ENCODE measurements around the gene EOLA2.
"Not testable (repeated sequence)": the region's sequence is repeated elsewhere in the genome, so short reads cannot be mapped to it uniquely, and the experiment has no call there.

DNA sequence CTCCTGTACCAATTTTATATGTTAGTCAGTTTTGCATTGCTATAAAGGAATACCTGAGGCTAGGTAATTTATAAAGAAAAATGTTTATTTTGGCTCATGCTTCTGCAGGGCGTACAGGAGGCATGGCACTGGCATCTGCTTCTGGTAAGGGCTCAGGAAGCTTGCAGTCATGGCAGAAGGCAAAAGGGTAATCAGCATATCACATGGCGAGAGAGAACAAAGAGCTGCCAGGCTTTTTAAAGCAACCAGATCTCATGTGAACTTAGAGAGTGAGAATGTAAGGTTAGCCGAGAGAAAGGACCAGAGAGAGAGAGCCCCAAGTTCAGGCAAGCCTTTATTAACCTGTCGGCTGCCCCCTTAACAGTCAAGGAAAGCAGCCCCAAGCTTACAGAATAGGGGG lies 14.5 kb downstream of the EOLA2 start:
- TF ChIP-seq, protein P1, sequence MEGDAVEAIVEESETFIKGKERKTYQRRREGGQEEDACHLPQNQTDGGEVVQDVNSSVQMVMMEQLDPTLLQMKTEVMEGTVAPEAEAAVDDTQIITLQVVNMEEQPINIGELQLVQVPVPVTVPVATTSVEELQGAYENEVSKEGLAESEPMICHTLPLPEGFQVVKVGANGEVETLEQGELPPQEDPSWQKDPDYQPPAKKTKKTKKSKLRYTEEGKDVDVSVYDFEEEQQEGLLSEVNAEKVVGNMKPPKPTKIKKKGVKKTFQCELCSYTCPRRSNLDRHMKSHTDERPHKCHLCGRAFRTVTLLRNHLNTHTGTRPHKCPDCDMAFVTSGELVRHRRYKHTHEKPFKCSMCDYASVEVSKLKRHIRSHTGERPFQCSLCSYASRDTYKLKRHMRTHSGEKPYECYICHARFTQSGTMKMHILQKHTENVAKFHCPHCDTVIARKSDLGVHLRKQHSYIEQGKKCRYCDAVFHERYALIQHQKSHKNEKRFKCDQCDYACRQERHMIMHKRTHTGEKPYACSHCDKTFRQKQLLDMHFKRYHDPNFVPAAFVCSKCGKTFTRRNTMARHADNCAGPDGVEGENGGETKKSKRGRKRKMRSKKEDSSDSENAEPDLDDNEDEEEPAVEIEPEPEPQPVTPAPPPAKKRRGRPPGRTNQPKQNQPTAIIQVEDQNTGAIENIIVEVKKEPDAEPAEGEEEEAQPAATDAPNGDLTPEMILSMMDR (IDR thresholded peaks at IDR 0.05) = not testable (repeated sequence)
- TF ChIP-seq ZNF302 (CRISPR knock-in tag; IDR thresholded peaks at IDR 0.05); ZSCAN20 (CRISPR knock-in tag; IDR thresholded peaks at IDR 0.05); CEBPB (IDR thresholded peaks at IDR 0.05); POLR2A (IDR thresholded peaks at IDR 0.05; ENCODE audit: low read length); ZFP36 (IDR thresholded peaks at IDR 0.05; ENCODE audit: borderline replicate concordance, partially characterized antibody): not testable (repeated sequence)
- TF ChIP-seq, protein P2, sequence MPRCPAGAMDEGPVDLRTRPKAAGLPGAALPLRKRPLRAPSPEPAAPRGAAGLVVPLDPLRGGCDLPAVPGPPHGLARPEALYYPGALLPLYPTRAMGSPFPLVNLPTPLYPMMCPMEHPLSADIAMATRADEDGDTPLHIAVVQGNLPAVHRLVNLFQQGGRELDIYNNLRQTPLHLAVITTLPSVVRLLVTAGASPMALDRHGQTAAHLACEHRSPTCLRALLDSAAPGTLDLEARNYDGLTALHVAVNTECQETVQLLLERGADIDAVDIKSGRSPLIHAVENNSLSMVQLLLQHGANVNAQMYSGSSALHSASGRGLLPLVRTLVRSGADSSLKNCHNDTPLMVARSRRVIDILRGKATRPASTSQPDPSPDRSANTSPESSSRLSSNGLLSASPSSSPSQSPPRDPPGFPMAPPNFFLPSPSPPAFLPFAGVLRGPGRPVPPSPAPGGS (IDR thresholded peaks at IDR 0.05) = not testable (repeated sequence)
- TF ChIP-seq, protein P3, sequence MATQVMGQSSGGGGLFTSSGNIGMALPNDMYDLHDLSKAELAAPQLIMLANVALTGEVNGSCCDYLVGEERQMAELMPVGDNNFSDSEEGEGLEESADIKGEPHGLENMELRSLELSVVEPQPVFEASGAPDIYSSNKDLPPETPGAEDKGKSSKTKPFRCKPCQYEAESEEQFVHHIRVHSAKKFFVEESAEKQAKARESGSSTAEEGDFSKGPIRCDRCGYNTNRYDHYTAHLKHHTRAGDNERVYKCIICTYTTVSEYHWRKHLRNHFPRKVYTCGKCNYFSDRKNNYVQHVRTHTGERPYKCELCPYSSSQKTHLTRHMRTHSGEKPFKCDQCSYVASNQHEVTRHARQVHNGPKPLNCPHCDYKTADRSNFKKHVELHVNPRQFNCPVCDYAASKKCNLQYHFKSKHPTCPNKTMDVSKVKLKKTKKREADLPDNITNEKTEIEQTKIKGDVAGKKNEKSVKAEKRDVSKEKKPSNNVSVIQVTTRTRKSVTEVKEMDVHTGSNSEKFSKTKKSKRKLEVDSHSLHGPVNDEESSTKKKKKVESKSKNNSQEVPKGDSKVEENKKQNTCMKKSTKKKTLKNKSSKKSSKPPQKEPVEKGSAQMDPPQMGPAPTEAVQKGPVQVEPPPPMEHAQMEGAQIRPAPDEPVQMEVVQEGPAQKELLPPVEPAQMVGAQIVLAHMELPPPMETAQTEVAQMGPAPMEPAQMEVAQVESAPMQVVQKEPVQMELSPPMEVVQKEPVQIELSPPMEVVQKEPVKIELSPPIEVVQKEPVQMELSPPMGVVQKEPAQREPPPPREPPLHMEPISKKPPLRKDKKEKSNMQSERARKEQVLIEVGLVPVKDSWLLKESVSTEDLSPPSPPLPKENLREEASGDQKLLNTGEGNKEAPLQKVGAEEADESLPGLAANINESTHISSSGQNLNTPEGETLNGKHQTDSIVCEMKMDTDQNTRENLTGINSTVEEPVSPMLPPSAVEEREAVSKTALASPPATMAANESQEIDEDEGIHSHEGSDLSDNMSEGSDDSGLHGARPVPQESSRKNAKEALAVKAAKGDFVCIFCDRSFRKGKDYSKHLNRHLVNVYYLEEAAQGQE (IDR thresholded peaks at IDR 0.05) = not testable (repeated sequence)
